Panc1 (cell line): ENCODE measurements around the gene SLC16A12. TPM values are rescaled to one million over a fixed set of nuclear protein-coding genes. Genes with fewer than 3 reads are reported as not detected.
"Not testable (repeated sequence)": the region's sequence is repeated elsewhere in the genome, so short reads cannot be mapped to it uniquely, and the experiment has no call there.

ENCODE experiments used
- ATAC-seq: fragments of 200-7000 bp; cut with Tn5 transposase; 2 replicates; pipeline ENCODE4 v1.9.1; 2020; ENCODE audit warnings: mild to moderate bottlenecking, moderate library complexity
- BruUV-seq: library from RNA; stranded (reverse); fragments of 400-500 nt; replicated peaks from 2 replicates; lab custom pipeline; 2021; lab: Mats Ljungman, UMichigan
- CTCF ChIA-PET: fragments of 300-600 bp; sonication (Branson Sonifier 250); formaldehyde crosslinking; loops from one replicate; lab custom pipeline; 2022; ENCODE audit warnings: antibody characterized with exemption; lab: Charles Lee
- POLR2A ChIA-PET: fragments of 300-600 bp; sonication (Branson Sonifier 250); formaldehyde crosslinking; loops from one replicate; lab custom pipeline; 2022; ENCODE audit warnings: antibody characterized with exemption; lab: Charles Lee
- DNase-seq: peaks from one replicate; pipeline ENCODE4 v3.0.0-alpha.2; 2010; ENCODE audit warnings: low read depth, low spot score
- H3K27ac ChIP-seq: 2 replicates; pipeline ENCODE4 v1.5.1; 2011; ENCODE audit warnings: mild to moderate bottlenecking, low read length, inconsistent platforms
- H3K27me3 ChIP-seq: fragments of 200-500 bp; sonication (Bioruptor generic); 2 replicates; pipeline ENCODE4 v1.6.0; 2014; ENCODE audit warnings: low read length, inconsistent platforms; ENCODE audit not compliant: control insufficient read depth, insufficient read depth
- H3K36me3 ChIP-seq: fragments of 200-500 bp; sonication (Bioruptor generic); 2 replicates; pipeline ENCODE4 v1.5.1; 2014; ENCODE audit warnings: inconsistent platforms, mild to moderate bottlenecking, low read length, moderate library complexity; ENCODE audit not compliant: control insufficient read depth, insufficient read depth
- H3K4me1 ChIP-seq: 2 replicates; pipeline ENCODE4 v1.5.1; 2011; ENCODE audit warnings: inconsistent platforms, mild to moderate bottlenecking, low read length, moderate library complexity; ENCODE audit not compliant: control insufficient read depth, insufficient read depth
- H3K4me3 ChIP-seq, 2 experiments: 2 replicates each; pipeline ENCODE4 v1.5.1; 2011 to 2012; ENCODE audit warnings: low read depth in 2 of 2, low read length in 2 of 2, mild to moderate bottlenecking in 2 of 2, inconsistent platforms in 1 of 2, moderate library complexity in 1 of 2
- H3K9me3 ChIP-seq: fragments of 200-500 bp; sonication (Bioruptor generic); 2 replicates; pipeline ENCODE4 v1.5.1; 2014; ENCODE audit warnings: low read depth, mild to moderate bottlenecking, inconsistent platforms, low read length, moderate library complexity; ENCODE audit not compliant: control insufficient read depth, insufficient read depth
- POLR2AphosphoS5 ChIP-seq: IDR thresholded peaks from 2 replicates; pipeline ENCODE4 v1.6.1; 2012; ENCODE audit warnings: mild to moderate bottlenecking, low read depth, low read length, moderate library complexity
- SIN3A ChIP-seq: IDR thresholded peaks from 2 replicates; pipeline ENCODE4 v1.6.1; 2012; ENCODE audit warnings: low read depth, mild to moderate bottlenecking, low read length, moderate library complexity, borderline replicate concordance; ENCODE audit not compliant: insufficient read depth
- TCF7L2 ChIP-seq: IDR thresholded peaks from 2 replicates; pipeline ENCODE4 v1.6.1; 2011; ENCODE audit warnings: mild to moderate bottlenecking, low read depth, low read length, inconsistent platforms
- in situ Hi-C: cut with HindIII; loops from 2 replicates; pipeline ENCODE4 v1.10.0; 2016; ENCODE audit warnings: low sequenced_read_pairs, low pct_unique_long_range_greater_than_20kb
- intact Hi-C: fragments of 100-400 bp; cut with micrococcal nuclease; formaldehyde crosslinking; loops from one replicate; pipeline ENCODE4 v1.10.0; 2022; ENCODE audit not compliant: unreplicated experiment
- total RNA-seq: library from RNA; stranded (reverse); gene quantifications from one replicate; pipeline ENCODE4 v1.2.1, GENCODE V29; 2021; ENCODE audit not compliant: unreplicated experiment
- TF ChIP-seq, protein P1 (sequence below): fragments of 450-650 bp; IDR thresholded peaks from 2 replicates; pipeline ENCODE4 v1.5.1; 2017; ENCODE audit warnings: mild to moderate bottlenecking
- TF ChIP-seq, protein P2 (sequence below), 2 experiments: IDR thresholded peaks; 2 replicates each; pipeline ENCODE4 v1.6.1; 2011 to 2012; ENCODE audit warnings: low read depth in 2 of 2, control low read depth in 1 of 2, low read length in 1 of 2, mild to moderate bottlenecking in 1 of 2, moderate library complexity in 1 of 2; ENCODE audit not compliant: insufficient read depth in 1 of 2

The SLC16A12 gene
- total RNA-seq, 1 experiment from 2014 or later: not detected

DNA sequence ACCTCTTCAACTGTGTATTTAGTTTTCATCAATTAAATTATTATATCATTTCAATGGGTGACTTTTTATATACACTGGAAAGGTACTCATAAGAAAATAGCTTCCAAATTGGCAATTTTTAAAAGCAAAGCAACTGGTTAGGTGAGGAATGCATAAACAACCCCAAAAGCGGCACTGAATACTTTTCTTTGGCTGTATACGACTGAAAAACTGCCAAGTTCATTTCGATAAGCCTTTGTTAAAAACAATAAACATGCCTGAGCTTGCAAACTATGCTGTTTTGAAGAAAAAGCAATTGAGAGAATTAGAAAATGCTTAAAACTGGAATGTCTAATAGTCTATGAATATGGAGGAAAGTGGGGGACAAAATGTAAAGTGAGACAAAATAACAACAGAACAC is 2.9 kb downstream of the SLC16A12 start:
- DNase-seq (no peak), ATAC-seq (no peak)
- intact Hi-C loops: no loop called here
- ChIA-PET CTCF (interaction anchor here (0.6 kb wide), 2 partner anchors 249 to 365 kb away, joined by 3 read pairs; no protein-coding TSS in a partner anchor), POLR2A (no interaction called here)
- Histone ChIP-seq H3K27ac (no peak overlapping the region), H3K4me3 (no peak overlapping the region), H3K4me1 (peaks cover 6% of the 10 kb centered on the region; the same call in 1 of the 2 replicates), H3K9me3 (no peaks in the 10 kb centered on the region), H3K27me3 (peaks cover 49% of the 10 kb centered on the region), H3K36me3 (no peaks in the 10 kb centered on the region)
- no peak for TF ChIP-seq SIN3A
- no peak for TF ChIP-seq TCF7L2
- no peak for TF ChIP-seq POLR2AphosphoS5
- TF ChIP-seq, protein P1, sequence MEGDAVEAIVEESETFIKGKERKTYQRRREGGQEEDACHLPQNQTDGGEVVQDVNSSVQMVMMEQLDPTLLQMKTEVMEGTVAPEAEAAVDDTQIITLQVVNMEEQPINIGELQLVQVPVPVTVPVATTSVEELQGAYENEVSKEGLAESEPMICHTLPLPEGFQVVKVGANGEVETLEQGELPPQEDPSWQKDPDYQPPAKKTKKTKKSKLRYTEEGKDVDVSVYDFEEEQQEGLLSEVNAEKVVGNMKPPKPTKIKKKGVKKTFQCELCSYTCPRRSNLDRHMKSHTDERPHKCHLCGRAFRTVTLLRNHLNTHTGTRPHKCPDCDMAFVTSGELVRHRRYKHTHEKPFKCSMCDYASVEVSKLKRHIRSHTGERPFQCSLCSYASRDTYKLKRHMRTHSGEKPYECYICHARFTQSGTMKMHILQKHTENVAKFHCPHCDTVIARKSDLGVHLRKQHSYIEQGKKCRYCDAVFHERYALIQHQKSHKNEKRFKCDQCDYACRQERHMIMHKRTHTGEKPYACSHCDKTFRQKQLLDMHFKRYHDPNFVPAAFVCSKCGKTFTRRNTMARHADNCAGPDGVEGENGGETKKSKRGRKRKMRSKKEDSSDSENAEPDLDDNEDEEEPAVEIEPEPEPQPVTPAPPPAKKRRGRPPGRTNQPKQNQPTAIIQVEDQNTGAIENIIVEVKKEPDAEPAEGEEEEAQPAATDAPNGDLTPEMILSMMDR: no peak
- TF ChIP-seq, protein P2, sequence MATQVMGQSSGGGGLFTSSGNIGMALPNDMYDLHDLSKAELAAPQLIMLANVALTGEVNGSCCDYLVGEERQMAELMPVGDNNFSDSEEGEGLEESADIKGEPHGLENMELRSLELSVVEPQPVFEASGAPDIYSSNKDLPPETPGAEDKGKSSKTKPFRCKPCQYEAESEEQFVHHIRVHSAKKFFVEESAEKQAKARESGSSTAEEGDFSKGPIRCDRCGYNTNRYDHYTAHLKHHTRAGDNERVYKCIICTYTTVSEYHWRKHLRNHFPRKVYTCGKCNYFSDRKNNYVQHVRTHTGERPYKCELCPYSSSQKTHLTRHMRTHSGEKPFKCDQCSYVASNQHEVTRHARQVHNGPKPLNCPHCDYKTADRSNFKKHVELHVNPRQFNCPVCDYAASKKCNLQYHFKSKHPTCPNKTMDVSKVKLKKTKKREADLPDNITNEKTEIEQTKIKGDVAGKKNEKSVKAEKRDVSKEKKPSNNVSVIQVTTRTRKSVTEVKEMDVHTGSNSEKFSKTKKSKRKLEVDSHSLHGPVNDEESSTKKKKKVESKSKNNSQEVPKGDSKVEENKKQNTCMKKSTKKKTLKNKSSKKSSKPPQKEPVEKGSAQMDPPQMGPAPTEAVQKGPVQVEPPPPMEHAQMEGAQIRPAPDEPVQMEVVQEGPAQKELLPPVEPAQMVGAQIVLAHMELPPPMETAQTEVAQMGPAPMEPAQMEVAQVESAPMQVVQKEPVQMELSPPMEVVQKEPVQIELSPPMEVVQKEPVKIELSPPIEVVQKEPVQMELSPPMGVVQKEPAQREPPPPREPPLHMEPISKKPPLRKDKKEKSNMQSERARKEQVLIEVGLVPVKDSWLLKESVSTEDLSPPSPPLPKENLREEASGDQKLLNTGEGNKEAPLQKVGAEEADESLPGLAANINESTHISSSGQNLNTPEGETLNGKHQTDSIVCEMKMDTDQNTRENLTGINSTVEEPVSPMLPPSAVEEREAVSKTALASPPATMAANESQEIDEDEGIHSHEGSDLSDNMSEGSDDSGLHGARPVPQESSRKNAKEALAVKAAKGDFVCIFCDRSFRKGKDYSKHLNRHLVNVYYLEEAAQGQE (IDR thresholded peaks at IDR 0.05; ENCODE audit: insufficient read depth in 1 of 2, low read depth in 2 of 2, low read length in 1 of 2): no peak
- no TSS peak for BruUV-seq
- in situ Hi-C loops: no loop called here

DNA sequence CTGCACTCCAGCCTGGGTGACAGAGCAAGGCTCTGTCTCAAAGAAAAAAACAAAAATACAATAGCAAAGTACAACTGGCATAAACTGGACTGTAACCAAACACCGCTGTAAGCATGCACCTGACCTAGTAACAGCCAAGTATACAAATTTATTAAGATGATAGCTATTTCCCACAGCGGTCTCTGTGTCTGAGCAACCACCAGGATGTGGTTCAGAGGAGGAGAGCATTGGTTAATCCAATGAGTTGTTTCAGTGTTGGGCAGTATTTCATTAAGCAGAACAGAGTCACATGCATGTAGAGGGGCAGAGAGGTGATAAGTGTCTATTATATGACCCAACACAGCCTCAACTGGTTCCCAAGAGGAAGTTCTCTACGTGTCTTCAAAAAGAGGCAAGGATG is 4.0 kb downstream of the SLC16A12 start:
- TF ChIP-seq, protein P1: no peak
- TF ChIP-seq POLR2AphosphoS5: no peak
- TF ChIP-seq SIN3A: no peak
- TF ChIP-seq, protein P2 (IDR thresholded peaks at IDR 0.05; ENCODE audit: insufficient read depth in 1 of 2, low read depth in 2 of 2, low read length in 1 of 2): no peak
- no peak for TF ChIP-seq TCF7L2
- peaks cover 49% of the 10 kb centered on the region for H3K27me3 ChIP-seq
- ChIA-PET CTCF (no interaction called here), POLR2A (no interaction called here)
- DNase-seq (no peak), ATAC-seq (no peak)
- no peaks in the 10 kb centered on the region for H3K9me3 ChIP-seq
- peaks cover 6% of the 10 kb centered on the region; the same call in 1 of the 2 replicates for H3K4me1 ChIP-seq
- in situ Hi-C loops: no loop called here
- no peak overlapping the region for H3K27ac ChIP-seq
- H3K36me3 ChIP-seq: no peaks in the 10 kb centered on the region
- intact Hi-C loops: no loop called here
- no peak overlapping the region for H3K4me3 ChIP-seq
- no TSS peak for BruUV-seq

DNA sequence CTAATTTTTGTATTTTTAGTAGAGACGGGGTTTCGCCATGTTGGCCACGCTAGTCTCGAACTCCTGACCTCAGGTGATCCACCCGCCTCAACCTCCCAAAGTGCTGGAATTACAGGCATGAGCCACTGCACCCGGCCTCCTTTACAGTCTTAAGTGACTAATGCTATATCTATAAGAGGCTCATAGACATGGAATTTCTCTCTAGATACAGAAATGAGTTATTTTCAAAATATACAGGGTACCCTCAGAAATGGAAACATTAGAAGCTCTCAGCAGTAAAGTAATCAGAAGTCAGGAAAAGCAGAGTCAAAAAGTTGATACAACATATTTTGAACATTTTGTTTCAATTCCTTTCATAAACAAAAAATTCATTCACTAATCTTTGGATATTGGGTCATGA is 5.7 kb downstream of the SLC16A12 start:
- BruUV-seq, H3K9me3 ChIP-seq, ATAC-seq, POLR2A ChIA-PET, H3K4me3 ChIP-seq, in situ Hi-C loops, intact Hi-C loops, H3K27ac ChIP-seq, H3K36me3 ChIP-seq, DNase-seq, CTCF ChIA-PET, H3K4me1 ChIP-seq: not testable (repeated sequence)
- peaks cover 41% of the 10 kb centered on the region for H3K27me3 ChIP-seq
